RWPE2 (cell line): ENCODE data around the gene GPATCH8.
A peak's percentile ranks its signal among the peaks of the same experiment; 100 is the strongest.

Experiments used
- ATAC-seq: fragments of 200-7000 bp; cut with Tn5 transposase; 3 replicates; pipeline ENCODE4 v1.9.1; 2021; ENCODE audit warnings: low read depth
- DNase-seq: peaks from one replicate; pipeline ENCODE4 v3.0.0-alpha.2; 2020; ENCODE audit warnings: low spot score
- H3K27ac ChIP-seq: fragments of 450-650 bp; 2 replicates; pipeline ENCODE4 v1.5.1; 2017; ENCODE audit warnings: mild to moderate bottlenecking; ENCODE audit not compliant: poor library complexity, severe bottlenecking
- H3K27me3 ChIP-seq: fragments of 250-450 bp; sonication (Bioruptor Pico); 2 replicates; pipeline ENCODE4 v1.5.1; 2021; ENCODE audit warnings: mild to moderate bottlenecking, moderate library complexity; ENCODE audit not compliant: insufficient read depth, poor library complexity, severe bottlenecking
- H3K36me3 ChIP-seq: fragments of 250-450 bp; sonication (Bioruptor Pico); 2 replicates; pipeline ENCODE4 v1.5.1; 2020; ENCODE audit warnings: low read depth, mild to moderate bottlenecking, moderate library complexity
- H3K4me1 ChIP-seq: fragments of 250-450 bp; sonication (Bioruptor Pico); 2 replicates; pipeline ENCODE4 v1.5.1; 2021; ENCODE audit warnings: mild to moderate bottlenecking, moderate library complexity; ENCODE audit not compliant: insufficient read depth, poor library complexity, severe bottlenecking
- H3K4me3 ChIP-seq: fragments of 250-450 bp; sonication (Bioruptor Pico); 2 replicates; pipeline ENCODE4 v1.5.1; 2021; ENCODE audit warnings: mild to moderate bottlenecking, moderate library complexity; ENCODE audit not compliant: severe bottlenecking
- H3K9me3 ChIP-seq: fragments of 250-450 bp; sonication (Bioruptor Pico); 2 replicates; pipeline ENCODE4 v1.5.1; 2021; ENCODE audit warnings: mild to moderate bottlenecking, moderate library complexity; ENCODE audit not compliant: severe bottlenecking
- TF ChIP-seq, protein P1 (sequence below): fragments of 450-650 bp; IDR thresholded peaks from one replicate; pipeline ENCODE4 v1.5.1; 2017; ENCODE audit warnings: mild to moderate bottlenecking, moderate library complexity; ENCODE audit not compliant: poor library complexity, severe bottlenecking

GPATCH8 gene

DNA sequence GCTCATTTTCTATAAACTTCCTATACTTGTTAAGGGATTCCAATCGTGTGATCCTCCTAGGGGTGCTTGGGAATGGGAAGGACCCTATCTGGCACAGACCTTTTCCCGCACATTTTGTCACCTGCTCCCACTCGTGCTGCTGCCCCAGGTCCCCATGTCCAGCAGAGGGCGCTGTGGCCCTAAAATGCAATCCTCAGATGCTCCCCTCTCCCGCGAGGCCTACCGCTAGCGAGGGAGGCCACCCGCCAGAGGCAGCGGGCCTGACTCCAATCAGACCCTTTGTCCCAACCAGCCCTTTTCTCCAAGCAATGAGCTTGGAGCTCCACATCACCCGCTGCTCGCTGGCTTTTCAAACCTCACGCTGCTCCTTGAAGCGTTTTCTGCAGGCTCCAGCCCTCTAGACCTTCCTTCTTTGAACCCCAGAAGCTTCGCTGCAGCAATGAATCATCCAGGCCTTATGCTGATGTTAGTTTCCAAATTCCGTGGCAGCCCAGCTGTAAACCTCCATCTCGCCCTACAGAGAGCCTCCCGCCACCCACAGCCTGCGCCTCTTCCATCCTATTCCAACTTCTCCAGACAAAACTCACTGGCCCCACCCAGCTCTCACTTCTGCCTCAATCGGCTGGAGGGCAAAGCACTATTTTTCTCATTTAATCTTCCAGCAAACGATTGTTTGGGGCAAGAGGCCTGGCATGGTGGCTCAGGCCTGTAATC, 30.5 kb upstream of the GPATCH8 start:
- peak; percentile 93 for ATAC-seq
- TF ChIP-seq, protein P1, sequence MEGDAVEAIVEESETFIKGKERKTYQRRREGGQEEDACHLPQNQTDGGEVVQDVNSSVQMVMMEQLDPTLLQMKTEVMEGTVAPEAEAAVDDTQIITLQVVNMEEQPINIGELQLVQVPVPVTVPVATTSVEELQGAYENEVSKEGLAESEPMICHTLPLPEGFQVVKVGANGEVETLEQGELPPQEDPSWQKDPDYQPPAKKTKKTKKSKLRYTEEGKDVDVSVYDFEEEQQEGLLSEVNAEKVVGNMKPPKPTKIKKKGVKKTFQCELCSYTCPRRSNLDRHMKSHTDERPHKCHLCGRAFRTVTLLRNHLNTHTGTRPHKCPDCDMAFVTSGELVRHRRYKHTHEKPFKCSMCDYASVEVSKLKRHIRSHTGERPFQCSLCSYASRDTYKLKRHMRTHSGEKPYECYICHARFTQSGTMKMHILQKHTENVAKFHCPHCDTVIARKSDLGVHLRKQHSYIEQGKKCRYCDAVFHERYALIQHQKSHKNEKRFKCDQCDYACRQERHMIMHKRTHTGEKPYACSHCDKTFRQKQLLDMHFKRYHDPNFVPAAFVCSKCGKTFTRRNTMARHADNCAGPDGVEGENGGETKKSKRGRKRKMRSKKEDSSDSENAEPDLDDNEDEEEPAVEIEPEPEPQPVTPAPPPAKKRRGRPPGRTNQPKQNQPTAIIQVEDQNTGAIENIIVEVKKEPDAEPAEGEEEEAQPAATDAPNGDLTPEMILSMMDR = peak; percentile 94
- H3K27ac ChIP-seq = no peak overlapping the region
- peak; percentile 87 for DNase-seq
- no peaks in the 10 kb centered on the region for H3K36me3 ChIP-seq
- no peak overlapping the region for H3K4me3 ChIP-seq
- no peaks in the 10 kb centered on the region for H3K9me3 ChIP-seq
- no peaks in the 10 kb centered on the region for H3K27me3 ChIP-seq
- no peaks in the 10 kb centered on the region for H3K4me1 ChIP-seq

DNA sequence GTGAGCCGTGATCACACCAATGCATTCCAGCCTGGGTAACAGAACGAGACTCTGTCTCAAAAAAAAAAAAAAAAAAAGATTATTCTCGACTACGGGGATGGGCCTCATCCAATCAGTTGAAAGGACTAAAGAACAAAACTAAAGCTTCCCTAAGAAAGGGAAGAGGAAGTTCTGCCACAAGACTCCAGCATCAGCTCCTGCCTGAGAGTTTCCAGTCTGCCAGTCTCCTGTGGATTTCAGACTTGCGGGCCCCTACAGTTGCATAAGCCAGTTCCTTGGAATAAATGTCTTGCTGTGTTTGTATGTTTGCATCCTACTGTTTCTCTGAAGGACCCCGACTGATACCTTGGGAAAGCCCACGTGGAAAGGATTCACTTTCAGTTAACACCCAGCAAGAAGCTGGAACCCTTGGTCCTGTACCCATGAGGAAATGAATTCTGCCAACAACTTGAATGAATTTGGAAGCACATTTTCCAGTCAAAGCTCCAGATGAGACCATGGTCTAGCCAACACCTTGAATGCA, 27.8 kb upstream of the GPATCH8 start:
- DNase-seq (no peak), ATAC-seq (no peak)
- TF ChIP-seq, protein P1 = no peak
- H3K9me3 ChIP-seq = peaks cover 4% of the 10 kb centered on the region
- no peak overlapping the region for H3K4me3 ChIP-seq
- no peak overlapping the region for H3K27ac ChIP-seq
- H3K36me3 ChIP-seq = no peaks in the 10 kb centered on the region
- no peaks in the 10 kb centered on the region for H3K4me1 ChIP-seq
- no peaks in the 10 kb centered on the region for H3K27me3 ChIP-seq

DNA sequence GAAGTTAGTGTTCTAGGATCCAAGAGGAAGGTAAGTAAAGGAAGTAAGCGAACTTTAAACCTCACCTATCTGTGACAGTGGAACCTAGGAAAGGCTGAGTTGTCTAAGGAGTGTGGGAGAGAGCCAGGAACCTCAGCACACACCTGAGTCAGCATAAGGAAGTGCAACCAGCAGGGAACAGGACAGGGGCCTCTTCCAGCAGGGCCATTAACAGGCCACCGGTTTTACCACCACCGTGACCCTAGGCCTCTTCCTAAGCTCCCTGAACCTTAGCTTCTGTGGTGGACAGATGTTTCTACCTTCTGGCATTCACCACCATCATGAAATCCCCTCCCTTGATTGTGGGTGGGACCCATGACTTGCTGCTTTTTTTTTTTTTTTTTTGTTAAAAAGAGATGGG, 26.7 kb upstream of the GPATCH8 start:
- Histone ChIP-seq H3K27ac (no peak overlapping the region), H3K36me3 (no peaks in the 10 kb centered on the region), H3K4me3 (no peak overlapping the region), H3K4me1 (no peaks in the 10 kb centered on the region), H3K9me3 (peaks cover 4% of the 10 kb centered on the region), H3K27me3 (no peaks in the 10 kb centered on the region)
- no peak for ATAC-seq
- no peak for DNase-seq
- TF ChIP-seq, protein P1 = no peak

DNA sequence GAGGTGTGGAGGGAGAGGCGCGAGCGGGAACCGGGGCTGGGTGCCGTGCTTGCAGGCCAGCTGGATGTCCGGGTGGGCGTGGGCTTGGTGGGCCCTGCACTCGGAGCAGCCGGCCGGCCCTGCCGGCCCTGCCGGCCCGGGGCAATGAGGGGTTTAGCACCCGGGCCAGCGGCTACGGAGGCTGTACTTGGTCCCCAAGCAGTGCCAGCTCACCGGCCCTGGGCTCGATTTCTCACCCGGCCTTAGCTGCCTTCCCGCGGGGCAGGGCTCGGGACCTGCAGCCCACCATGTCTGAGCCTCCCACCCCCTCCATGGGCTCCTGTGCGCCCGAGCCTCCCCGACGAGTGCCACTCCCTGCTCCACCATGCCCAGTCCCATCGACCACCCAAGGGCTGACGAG, 24.7 kb upstream of the GPATCH8 start:
- DNase-seq (no peak), ATAC-seq (no peak)
- Histone ChIP-seq H3K9me3 (peaks cover 4% of the 10 kb centered on the region), H3K4me3 (no peak overlapping the region), H3K27ac (no peak overlapping the region), H3K36me3 (no peaks in the 10 kb centered on the region), H3K27me3 (no peaks in the 10 kb centered on the region), H3K4me1 (no peaks in the 10 kb centered on the region)
- TF ChIP-seq, protein P1 = no peak

DNA sequence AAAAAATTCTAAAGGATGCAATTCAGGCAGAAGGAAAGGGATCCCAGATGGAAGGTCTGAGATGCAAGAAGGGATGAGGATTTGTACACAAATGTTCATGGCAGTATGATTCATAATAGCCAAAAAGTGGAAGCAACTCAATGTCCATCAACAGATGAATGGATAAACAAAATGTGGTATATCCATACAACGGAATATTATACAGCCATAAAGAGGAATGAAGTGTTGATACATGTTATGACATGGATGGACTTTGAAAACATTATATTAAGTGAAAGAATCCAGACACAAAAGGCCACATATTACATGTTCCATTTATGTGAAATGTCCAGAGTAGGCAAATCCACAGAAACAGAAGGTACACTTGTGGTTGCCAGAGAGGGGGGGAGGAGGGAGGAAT, 23.9 kb upstream of the GPATCH8 start:
- ATAC-seq (no peak), DNase-seq (no peak)
- H3K27ac ChIP-seq = no peak overlapping the region
- H3K4me3 ChIP-seq = no peak overlapping the region
- TF ChIP-seq, protein P1 = no peak
- H3K27me3 ChIP-seq = no peaks in the 10 kb centered on the region
- no peaks in the 10 kb centered on the region for H3K4me1 ChIP-seq
- H3K36me3 ChIP-seq = no peaks in the 10 kb centered on the region
- H3K9me3 ChIP-seq = peaks cover 4% of the 10 kb centered on the region
